ENCODE measurements around the gene SPAG9. TPM values are rescaled to one million over a fixed set of nuclear protein-coding genes. Genes with fewer than 3 reads are reported as not detected.
"Not testable (repeated sequence)": the region's sequence is repeated elsewhere in the genome, so short reads cannot be mapped to it uniquely, and the experiment has no call there.

SPAG9 gene
- total RNA-seq, 1 donor from 2014 or later: 72.9 TPM

DNA sequence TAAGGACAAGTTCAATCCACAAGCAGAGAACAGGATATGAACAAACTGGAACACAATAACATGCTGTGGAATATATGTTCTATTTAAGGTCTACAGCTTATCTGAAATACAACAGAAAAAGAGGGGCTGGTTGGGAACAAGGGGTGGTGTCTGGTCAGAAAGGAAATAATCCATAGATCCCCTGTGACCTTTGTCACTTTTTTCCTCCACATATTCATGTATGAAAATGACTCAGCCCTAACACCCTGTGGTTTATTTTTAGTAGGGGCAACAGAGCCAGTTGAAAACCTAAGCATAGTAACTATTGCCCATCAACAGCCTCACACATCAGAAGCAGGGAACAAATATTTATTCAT, 12.3 kb upstream of the SPAG9 start:
- H3K4me3 Mint-ChIP-seq: no peak overlapping the region
- H3K27me3 Mint-ChIP-seq (ENCODE audit: low read depth): no peaks in the 10 kb centered on the region
- no peaks in the 10 kb centered on the region for H3K4me1 Mint-ChIP-seq
- no peaks in the 10 kb centered on the region for H3K36me3 Mint-ChIP-seq
- DNase-seq (ENCODE audit: low spot score in 2 of 2, unreplicated experiment in 2 of 2): no peak
- H3K9me3 Mint-ChIP-seq: peaks cover 3% of the 10 kb centered on the region
- H3K27ac Mint-ChIP-seq: no peak overlapping the region
- TF ChIP-seq, protein P1, sequence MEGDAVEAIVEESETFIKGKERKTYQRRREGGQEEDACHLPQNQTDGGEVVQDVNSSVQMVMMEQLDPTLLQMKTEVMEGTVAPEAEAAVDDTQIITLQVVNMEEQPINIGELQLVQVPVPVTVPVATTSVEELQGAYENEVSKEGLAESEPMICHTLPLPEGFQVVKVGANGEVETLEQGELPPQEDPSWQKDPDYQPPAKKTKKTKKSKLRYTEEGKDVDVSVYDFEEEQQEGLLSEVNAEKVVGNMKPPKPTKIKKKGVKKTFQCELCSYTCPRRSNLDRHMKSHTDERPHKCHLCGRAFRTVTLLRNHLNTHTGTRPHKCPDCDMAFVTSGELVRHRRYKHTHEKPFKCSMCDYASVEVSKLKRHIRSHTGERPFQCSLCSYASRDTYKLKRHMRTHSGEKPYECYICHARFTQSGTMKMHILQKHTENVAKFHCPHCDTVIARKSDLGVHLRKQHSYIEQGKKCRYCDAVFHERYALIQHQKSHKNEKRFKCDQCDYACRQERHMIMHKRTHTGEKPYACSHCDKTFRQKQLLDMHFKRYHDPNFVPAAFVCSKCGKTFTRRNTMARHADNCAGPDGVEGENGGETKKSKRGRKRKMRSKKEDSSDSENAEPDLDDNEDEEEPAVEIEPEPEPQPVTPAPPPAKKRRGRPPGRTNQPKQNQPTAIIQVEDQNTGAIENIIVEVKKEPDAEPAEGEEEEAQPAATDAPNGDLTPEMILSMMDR (IDR thresholded peaks at IDR 0.05; ENCODE audit: unreplicated experiment): no peak

DNA sequence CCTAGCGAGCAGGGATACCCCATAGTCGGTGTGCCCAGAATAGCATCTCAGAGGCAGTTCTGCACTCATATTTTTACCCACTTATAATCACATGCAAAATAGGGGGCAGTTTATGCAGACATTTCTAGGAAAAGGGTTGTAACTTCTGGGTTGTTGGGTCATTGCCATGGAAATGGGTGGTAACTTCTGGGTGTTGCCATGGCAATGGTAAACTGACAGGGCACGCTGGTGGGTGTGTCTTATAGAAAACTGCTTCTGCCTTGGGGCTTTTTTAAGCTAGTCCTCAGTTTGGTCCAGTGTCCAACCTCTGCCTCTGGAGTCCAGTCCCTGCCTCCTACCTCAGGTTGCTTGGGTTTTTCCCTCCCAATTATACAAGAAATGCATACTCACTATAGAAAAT, 7.4 kb upstream of the SPAG9 start:
- H3K27me3 Mint-ChIP-seq (ENCODE audit: low read depth): no peaks in the 10 kb centered on the region
- DNase-seq (ENCODE audit: low spot score in 2 of 2, unreplicated experiment in 2 of 2): no peak
- H3K27ac Mint-ChIP-seq: no peak overlapping the region
- no peaks in the 10 kb centered on the region for H3K4me1 Mint-ChIP-seq
- no peak overlapping the region for H3K4me3 Mint-ChIP-seq
- H3K36me3 Mint-ChIP-seq: no peaks in the 10 kb centered on the region
- TF ChIP-seq, protein P1 (IDR thresholded peaks at IDR 0.05; ENCODE audit: unreplicated experiment): no peak
- no peaks in the 10 kb centered on the region for H3K9me3 Mint-ChIP-seq

DNA sequence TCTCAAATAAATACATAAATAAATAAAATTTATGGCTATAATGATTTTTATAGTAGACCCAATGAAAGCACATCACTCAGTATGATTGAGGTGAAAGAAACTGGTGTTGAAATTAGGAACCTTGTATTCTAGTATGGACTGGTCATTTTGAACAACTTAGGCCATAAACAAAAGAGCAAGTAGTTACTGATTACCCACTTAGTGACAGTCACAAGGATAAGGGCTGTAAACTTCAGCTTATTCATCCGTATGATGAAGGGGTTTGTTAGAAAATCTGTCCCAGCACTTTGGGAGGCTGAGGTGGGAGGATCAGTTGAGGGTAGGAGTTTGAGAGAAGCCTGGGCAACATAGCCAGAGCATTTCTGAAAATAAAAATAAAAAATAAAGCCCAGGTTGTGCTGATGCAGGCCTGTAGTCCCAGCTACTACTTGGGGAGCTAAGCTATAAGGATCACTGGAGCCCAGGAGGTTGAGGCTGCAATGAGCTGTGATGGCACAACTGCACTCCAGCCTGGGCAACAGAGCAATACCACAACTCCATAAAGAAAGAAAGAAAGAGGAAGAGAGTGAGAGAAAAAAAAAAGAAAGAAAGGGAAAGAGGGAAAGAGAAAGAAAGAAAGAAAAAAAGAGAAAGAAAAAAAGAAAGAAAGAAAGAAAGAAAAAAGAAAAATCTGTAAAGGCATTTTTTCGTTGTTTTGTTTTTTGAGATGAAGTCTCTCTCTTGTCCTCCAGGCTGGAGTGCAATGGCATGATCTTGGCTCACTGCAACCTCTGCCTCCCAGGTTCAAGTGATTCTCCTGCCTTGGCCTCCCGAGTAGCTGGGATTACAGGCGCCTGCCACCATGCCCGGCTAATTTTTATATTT, 4.2 kb upstream of the SPAG9 start:
- TF ChIP-seq, protein P1 (IDR thresholded peaks at IDR 0.05; ENCODE audit: unreplicated experiment): no peak
- no peaks in the 10 kb centered on the region for H3K27me3 Mint-ChIP-seq (ENCODE audit: low read depth)
- H3K4me1 Mint-ChIP-seq: peaks cover 17% of the 10 kb centered on the region
- H3K27ac Mint-ChIP-seq: no peak overlapping the region
- H3K36me3 Mint-ChIP-seq: no peaks in the 10 kb centered on the region
- no peak overlapping the region for H3K4me3 Mint-ChIP-seq
- no peaks in the 10 kb centered on the region for H3K9me3 Mint-ChIP-seq
- DNase-seq (ENCODE audit: low spot score in 2 of 2, unreplicated experiment in 2 of 2): no peak

DNA sequence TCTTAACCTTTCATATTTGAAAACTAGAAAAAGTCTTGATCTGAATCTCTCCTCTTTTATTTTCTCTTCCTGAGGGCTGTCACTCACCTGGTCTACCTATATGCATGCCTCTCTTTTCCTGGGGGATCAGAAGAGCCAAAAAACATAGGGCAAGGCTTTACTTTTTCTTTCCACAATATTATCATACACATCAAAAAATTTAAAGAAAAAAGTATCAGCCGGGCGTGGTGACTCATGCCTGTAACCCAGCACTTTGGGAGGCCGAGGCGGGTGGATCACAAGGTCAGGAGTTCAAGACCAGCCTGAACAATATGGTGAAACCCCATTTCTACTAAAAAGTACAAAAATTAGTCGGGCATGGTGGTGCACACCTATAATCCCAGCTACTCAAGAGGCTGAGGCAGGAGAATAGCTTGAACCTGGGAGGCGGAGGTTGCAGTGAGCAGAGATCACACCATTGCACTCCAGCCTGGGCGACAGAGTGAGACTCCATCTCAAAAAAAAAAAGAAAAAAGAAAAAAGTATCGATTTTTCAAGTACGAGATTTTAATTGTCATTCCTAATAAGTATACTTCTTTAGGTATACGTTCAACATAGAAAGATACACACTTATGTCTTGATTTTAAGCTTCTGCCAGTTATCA, 1.9 kb upstream of the SPAG9 start:
- not testable (repeated sequence) for DNase-seq (ENCODE audit: low spot score in 2 of 2, unreplicated experiment in 2 of 2); H3K9me3 Mint-ChIP-seq; H3K27me3 Mint-ChIP-seq (ENCODE audit: low read depth); H3K36me3 Mint-ChIP-seq
- Mint-ChIP-seq H3K27ac (peak overlapping the region; percentile 100), H3K4me1 (peaks cover 33% of the 10 kb centered on the region), H3K4me3 (peak overlapping the region; percentile 92)

DNA sequence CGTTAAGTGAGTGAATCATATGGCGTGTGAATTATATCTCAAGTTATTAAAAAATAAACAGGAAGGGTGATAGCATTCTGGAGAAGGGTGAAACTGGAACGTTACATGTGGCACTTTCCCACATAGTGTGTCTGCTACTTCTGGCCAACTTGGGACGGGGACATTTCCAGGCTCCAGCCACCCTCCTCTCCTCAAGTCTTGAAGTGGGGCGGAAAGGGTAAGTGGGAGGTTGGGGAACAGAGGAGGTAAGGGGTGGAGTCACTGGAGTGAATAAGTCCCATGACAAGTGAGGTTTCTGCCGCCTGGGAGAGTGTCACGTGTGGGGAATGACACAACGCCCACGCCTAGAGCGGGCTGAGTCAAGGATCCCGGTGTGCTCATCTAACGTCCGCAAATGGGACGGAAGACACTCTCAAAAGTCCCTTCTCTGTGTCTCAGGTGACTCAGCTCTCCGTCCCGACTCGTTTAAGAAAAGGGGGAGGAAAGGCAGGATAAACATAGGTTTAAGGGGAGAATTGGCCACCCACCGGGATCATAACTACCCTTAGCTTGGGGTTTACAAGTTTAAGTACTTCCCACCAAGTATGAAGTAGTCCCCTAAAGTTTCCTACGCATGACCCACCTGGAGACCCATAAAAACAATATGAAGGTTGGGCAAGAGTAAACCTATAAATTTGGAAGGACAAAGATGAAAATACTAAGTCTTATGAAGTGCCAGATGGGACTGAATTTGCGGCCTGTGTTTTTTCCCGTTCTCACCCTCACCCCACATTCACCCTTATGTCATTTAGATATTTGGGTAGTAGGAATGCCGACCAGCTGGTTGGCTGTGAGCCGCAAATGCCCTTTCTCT, 1.2 kb upstream of the SPAG9 start:
- H3K4me3 Mint-ChIP-seq: peak overlapping the region; percentile 92
- H3K9me3 Mint-ChIP-seq: no peaks in the 10 kb centered on the region
- no peaks in the 10 kb centered on the region for H3K27me3 Mint-ChIP-seq (ENCODE audit: low read depth)
- peaks cover 38% of the 10 kb centered on the region for H3K4me1 Mint-ChIP-seq
- TF ChIP-seq, protein P1 (IDR thresholded peaks at IDR 0.05; ENCODE audit: unreplicated experiment): no peak
- H3K36me3 Mint-ChIP-seq: no peaks in the 10 kb centered on the region
- peak; percentile 41 to 57 for DNase-seq (ENCODE audit: low spot score in 2 of 2, unreplicated experiment in 2 of 2)
- H3K27ac Mint-ChIP-seq: peak overlapping the region; percentile 100

Measured in mesothelial cell of epicardium (in vitro differentiated cells).